Measurements from ENCODE around the gene LBR. TPM values are rescaled to one million over a fixed set of nuclear protein-coding genes. Genes with fewer than 3 reads are reported as not detected.

The LBR gene
- total RNA-seq, 1 experiment from 2014 or later: 106 TPM

- Mint-ChIP-seq H3K27me3 (ENCODE audit: insufficient read depth, unreplicated experiment) (no peaks in the 10 kb centered on the region), H3K36me3 (ENCODE audit: insufficient read depth, unreplicated experiment) (no peaks in the 10 kb centered on the region), H3K4me3 (ENCODE audit: unreplicated experiment) (no peak overlapping the region), H3K4me1 (ENCODE audit: insufficient read depth, unreplicated experiment) (peaks cover 10% of the 10 kb centered on the region), H3K9me3 (ENCODE audit: unreplicated experiment) (no peaks in the 10 kb centered on the region), H3K27ac (ENCODE audit: low read depth, unreplicated experiment) (no peak overlapping the region)
- ChIA-PET POLR2A (interaction anchor here (0.6 to 1.2 kb wide), 2 partner anchors 21 to 309 kb away, joined by 3 to 5 read pairs; no protein-coding TSS in a partner anchor), CTCF (interaction anchor here (0.5 to 27.3 kb wide), 9 partner anchors 10 to 525 kb away, joined by 3 to 712 read pairs (median 4); partner anchors contain the start of gene SRP9)
- intact Hi-C loops (cut with micrococcal nuclease): no loop called here
- no peak for DNase-seq (ENCODE audit: unreplicated experiment)
- TF ChIP-seq CTCF (IDR thresholded peaks at IDR 0.05; ENCODE audit: unreplicated experiment): no peak
- BruUV-seq (replicated peaks): no TSS peak
Measured at GRCh38 chr1:225469051-225469450, 41.2 kb upstream of the LBR start.

GRCh38 chr1:225468270-225469020, 40.6 kb upstream of the LBR start:
- no peak for TF ChIP-seq CTCF (IDR thresholded peaks at IDR 0.05; ENCODE audit: unreplicated experiment)
- intact Hi-C loops (cut with micrococcal nuclease): no loop called here
- BruUV-seq (replicated peaks): no TSS peak
- CTCF ChIA-PET: interaction anchor here (0.5 to 27.3 kb wide), 12 partner anchors 10 to 526 kb away, joined by 3 to 712 read pairs (median 4); partner anchors contain the start of gene SRP9
- no peaks in the 10 kb centered on the region for H3K27me3 Mint-ChIP-seq (ENCODE audit: insufficient read depth, unreplicated experiment)
- no peaks in the 10 kb centered on the region for H3K9me3 Mint-ChIP-seq (ENCODE audit: unreplicated experiment)
- no peak for DNase-seq (ENCODE audit: unreplicated experiment)
- no peak overlapping the region for H3K27ac Mint-ChIP-seq (ENCODE audit: low read depth, unreplicated experiment)
- no peaks in the 10 kb centered on the region for H3K36me3 Mint-ChIP-seq (ENCODE audit: insufficient read depth, unreplicated experiment)
- POLR2A ChIA-PET: interaction anchor here (1.2 to 1.4 kb wide), 2 partner anchors 20 to 299 kb away, joined by 3 to 5 read pairs; no protein-coding TSS in a partner anchor
- peaks cover 14% of the 10 kb centered on the region for H3K4me1 Mint-ChIP-seq (ENCODE audit: insufficient read depth, unreplicated experiment)
- H3K4me3 Mint-ChIP-seq (ENCODE audit: unreplicated experiment): no peak overlapping the region

GRCh38 chr1:225467193-225468020, 39.6 kb upstream of the LBR start:
- H3K27ac Mint-ChIP-seq (ENCODE audit: low read depth, unreplicated experiment): no peak overlapping the region
- TF ChIP-seq CTCF (IDR thresholded peaks at IDR 0.05; ENCODE audit: unreplicated experiment): no peak
- CTCF ChIA-PET: interaction anchor here (1.1 to 27.3 kb wide), 5 partner anchors 11 to 511 kb away, joined by 3 to 712 read pairs (median 7); partner anchors contain the start of gene SRP9
- no peaks in the 10 kb centered on the region for H3K36me3 Mint-ChIP-seq (ENCODE audit: insufficient read depth, unreplicated experiment)
- intact Hi-C loops (cut with micrococcal nuclease): no loop called here
- H3K27me3 Mint-ChIP-seq (ENCODE audit: insufficient read depth, unreplicated experiment): no peaks in the 10 kb centered on the region
- H3K4me1 Mint-ChIP-seq (ENCODE audit: insufficient read depth, unreplicated experiment): peaks cover 24% of the 10 kb centered on the region
- H3K4me3 Mint-ChIP-seq (ENCODE audit: unreplicated experiment): no peak overlapping the region
- H3K9me3 Mint-ChIP-seq (ENCODE audit: unreplicated experiment): no peaks in the 10 kb centered on the region
- POLR2A ChIA-PET: interaction anchor here (1.2 to 1.4 kb wide), 2 partner anchors 19 to 300 kb away, joined by 3 to 5 read pairs; no protein-coding TSS in a partner anchor
- DNase-seq (ENCODE audit: unreplicated experiment): no peak
- BruUV-seq (replicated peaks): no TSS peak

- no peak for DNase-seq (ENCODE audit: unreplicated experiment)
- intact Hi-C loops (cut with micrococcal nuclease): no loop called here
- no peak overlapping the region for H3K4me3 Mint-ChIP-seq (ENCODE audit: unreplicated experiment)
- peaks cover 30% of the 10 kb centered on the region for H3K4me1 Mint-ChIP-seq (ENCODE audit: insufficient read depth, unreplicated experiment)
- POLR2A ChIA-PET: no interaction called here
- no peaks in the 10 kb centered on the region for H3K36me3 Mint-ChIP-seq (ENCODE audit: insufficient read depth, unreplicated experiment)
- no peaks in the 10 kb centered on the region for H3K27me3 Mint-ChIP-seq (ENCODE audit: insufficient read depth, unreplicated experiment)
- CTCF ChIA-PET: interaction anchor here (1.2 to 27.3 kb wide), 4 partner anchors 8 to 512 kb away, joined by 3 to 712 read pairs (median 325); partner anchors contain the start of gene SRP9
- TF ChIP-seq CTCF (IDR thresholded peaks at IDR 0.05; ENCODE audit: unreplicated experiment): no peak
- no peaks in the 10 kb centered on the region for H3K9me3 Mint-ChIP-seq (ENCODE audit: unreplicated experiment)
- BruUV-seq (replicated peaks): no TSS peak
- no peak overlapping the region for H3K27ac Mint-ChIP-seq (ENCODE audit: low read depth, unreplicated experiment)
Measured at GRCh38 chr1:225466848-225467192, 39.0 kb upstream of the LBR start.

Data from MCF 10A (cell line).